ENCODE measurements around the gene MYH10.

MYH10 gene

DNA sequence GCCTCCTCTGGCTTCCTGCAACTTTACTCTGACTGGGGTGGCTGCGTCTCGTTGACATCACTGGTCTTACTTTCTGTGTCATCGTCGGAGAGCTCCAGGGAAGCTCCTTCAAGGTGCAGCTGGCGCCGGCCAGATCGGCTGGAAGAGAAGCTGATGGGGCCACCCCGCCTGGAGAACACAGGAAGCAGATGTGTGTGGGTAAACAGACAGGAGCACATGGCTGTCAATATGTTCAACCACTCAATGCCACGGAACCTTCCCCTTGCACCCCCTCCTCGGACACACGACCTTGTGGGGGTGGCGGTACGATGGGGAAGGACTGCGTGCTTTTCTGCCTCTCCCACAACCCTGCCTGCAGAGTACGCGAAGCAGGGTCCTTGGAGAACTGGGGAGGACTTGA is 154.7 kb downstream of the MYH10 start:
- no peak for DNase-seq (ENCODE audit: low spot score)
- no peak for FAIRE-seq

DNA sequence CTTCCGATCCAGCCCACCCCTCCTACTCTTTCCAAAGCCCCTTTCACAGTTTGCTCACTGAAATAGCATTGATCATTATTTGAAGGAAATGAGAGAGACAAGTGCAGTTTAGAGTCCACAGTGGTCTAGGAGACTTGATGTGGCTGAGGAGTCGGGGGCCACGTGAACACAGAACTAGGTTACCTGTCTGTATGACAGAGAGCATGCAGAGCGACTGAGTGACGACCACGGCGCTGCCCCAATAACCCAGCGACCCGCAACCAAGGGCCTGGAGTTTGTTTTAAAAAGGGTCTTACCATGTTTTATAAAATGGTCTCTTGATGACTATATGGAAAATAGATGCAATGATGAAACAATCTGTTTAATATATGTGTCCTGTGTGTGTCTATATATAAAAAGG is 155.3 kb downstream of the MYH10 start:
- no peak for FAIRE-seq
- DNase-seq (ENCODE audit: low spot score) = no peak

DNA sequence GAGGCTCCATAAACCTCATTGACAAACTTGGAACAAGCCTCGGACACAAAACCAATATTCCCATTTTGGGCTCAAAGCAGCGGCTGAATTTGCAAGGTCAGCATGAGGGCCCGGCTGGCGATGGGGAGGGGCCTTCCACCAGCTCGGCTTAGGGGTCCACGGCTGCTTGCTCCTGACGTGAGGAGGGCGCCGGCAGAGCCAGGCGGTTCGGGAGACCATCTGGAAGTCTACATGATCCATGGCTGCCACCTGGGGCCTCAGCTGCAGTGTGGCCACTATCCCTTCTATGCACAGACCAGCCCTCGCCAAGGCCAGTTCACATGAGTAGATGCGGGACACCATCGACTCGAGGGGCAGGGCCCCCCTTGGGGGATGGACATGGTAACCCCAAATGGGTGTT is 155.7 kb downstream of the MYH10 start:
- FAIRE-seq = no peak

DNA sequence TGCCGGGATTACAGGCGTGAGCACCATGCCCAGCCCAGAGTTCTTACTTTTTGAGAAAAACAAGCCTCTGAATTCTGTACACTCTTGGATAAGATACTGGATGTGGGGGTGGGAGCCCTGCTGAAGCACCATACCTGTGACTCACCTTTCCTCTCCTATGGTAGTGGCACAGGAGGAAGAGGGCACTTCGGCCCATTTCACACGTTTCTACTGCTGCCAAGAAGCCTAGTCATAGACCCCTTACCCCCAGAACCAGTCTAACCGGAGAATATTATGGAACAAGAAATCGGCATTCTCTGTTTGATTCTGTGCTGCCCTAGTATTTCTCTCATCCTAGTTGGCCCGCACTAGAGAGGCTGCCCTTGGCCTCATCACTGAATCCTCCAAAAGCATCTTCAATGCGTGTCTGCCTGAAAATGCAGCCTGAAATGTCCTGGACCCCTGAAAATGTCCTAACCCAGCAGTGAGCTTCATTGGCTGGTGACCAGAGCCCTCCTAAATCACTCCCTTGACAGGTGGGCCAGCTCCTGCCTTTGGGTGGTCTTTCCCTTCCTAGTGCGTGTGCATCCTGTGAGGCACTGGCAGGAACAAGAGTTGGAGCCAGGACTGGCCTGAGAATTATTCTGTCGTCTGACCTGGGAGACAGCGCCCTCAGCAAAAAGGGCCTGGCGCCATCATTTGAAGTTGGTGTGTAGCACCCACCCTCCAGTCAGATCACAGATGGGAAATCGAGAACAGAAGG is 156.9 kb downstream of the MYH10 start:
- DNase-seq (ENCODE audit: low spot score) = no peak
- FAIRE-seq = no peak

More for the DNA sequence above, 155.7 kb downstream of the MYH10 start:
- no peak for DNase-seq (ENCODE audit: low spot score)

DNA sequence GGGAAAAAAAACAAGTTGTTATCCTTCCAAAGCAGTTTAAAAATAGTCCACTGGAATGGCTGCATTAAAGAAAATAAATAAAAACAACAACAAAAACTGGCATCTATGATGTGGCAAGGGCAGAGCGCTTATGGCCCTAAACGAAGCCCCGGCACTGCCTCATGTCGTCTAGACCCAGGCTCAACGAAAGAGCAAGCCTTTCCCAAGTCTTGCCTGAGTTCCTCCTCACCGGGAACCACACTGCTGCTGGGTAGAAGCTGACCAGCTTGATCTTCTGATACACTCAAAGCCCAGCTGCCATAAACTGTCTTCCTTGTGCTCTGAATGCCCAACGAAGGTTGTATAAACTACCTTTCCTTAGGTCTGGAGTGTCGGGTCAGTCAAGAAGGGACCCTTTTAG is 157.9 kb downstream of the MYH10 start:
- DNase-seq (ENCODE audit: low spot score) (no peak), FAIRE-seq (no peak)

DNA sequence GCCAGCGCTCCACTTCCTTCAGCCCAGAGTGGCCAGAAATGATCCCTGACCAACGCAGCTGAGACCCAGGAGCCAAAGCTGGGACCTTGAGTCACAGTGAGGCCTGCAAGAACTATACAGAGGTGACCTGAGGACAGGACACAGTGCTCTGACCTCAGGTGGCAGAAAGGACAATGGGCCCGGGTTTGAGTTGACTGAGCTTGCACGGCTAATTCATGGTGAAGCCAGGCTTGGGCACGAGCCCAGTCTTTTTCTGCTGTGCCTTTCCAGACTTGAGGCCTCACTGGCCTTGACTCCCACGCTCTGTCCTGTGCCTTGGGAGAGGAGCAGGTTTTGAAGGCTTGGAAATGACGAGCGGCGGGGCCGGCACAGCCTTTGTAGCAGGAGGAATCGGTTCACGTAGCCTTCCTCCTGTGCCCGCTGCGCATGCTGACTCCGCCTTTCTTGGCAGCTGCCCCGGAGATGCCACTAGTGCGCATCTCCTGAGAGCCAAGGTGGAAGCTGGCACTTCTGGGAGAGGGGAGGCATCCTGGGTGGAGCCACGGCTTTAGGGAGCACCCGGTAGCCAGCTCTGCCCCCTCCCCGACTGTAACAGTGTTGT is 160.0 kb downstream of the MYH10 start:
- no peak for FAIRE-seq

DNA sequence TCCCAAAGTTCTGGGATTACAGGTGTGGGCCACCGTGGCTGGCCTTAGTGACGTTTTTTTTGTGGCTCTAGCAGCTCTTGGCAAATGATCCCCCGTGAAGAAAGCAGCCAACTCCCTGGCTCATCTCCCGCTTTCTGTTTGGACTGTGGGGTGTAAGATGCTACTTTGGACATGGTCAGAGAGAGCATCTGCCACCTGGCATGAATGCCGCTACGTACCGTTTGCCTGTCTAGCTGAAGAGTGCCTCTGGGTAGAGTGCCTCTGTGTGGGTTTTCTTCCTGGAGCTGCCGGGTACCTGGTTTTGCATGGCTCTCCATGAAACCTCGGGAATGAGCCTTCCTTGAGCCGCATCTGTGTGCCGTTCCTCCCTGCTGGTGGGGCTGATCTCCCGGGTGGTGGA is 160.6 kb downstream of the MYH10 start:
- DNase-seq (ENCODE audit: low spot score) = no peak
- no peak for FAIRE-seq

More for the DNA sequence above, 160.0 kb downstream of the MYH10 start:
- DNase-seq (ENCODE audit: low spot score) = no peak

DNA sequence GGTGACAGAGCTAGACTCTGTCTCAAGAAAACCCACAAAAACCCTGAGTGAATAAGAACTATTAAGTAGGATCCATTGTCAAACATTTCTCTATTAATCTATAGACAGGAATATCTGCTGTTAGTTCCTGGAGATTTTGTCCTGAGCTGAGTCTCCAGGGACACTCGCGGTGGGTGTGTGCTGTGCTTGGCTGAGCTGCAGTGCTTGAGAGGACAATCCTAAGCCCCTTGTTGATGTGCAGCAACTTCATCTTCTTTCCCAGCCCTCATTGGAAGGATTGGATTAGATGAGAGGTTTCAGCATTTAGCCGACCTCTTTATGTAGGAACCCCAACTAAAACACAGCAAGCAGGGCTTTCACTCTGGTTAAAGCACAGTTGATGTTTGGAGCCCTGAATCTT is 161.5 kb downstream of the MYH10 start:
- no peak for FAIRE-seq
- DNase-seq (ENCODE audit: low spot score) = no peak

DNA sequence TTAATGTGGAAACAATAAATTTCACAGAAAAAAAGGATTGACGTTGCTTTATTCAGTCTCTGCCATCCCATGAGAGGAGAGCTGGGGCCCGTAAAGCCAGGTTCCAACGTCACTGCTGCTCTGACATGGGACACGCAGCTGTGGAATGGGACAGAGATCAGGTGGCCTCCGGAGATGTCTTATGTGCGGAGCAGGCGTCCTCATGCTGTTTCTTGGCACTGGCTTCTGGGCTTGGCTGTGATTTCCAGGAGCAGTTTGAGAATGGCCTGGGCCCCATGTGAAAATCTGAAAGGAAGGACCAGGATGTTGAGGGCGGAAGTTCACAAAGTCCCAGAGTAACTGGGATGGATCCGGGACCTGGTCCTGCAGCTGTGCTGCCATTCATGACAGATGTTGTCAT is 162.4 kb downstream of the MYH10 start:
- no peak for DNase-seq (ENCODE audit: low spot score)
- no peak for FAIRE-seq

DNA sequence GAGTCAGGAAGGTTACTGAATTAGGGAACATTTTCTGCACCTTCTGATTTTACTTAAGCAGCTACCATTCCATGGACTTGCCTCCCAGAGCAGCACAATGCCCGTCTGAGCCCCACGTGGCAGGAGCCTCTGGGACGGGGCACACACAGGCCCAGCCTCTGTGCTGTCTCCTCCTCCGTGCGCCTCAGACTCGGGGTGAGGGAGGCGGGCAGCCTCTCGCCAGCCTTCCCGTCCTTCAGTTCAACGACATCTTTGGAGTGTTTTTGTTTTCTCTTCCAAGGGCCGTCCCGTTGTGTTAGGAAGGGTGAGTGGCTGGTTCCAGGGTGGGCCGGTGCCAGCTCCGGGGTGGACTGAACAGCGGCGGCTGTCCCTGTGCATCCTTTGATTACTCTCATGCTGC is 163.0 kb downstream of the MYH10 start:
- FAIRE-seq (no peak), DNase-seq (ENCODE audit: low spot score) (no peak)

DNA sequence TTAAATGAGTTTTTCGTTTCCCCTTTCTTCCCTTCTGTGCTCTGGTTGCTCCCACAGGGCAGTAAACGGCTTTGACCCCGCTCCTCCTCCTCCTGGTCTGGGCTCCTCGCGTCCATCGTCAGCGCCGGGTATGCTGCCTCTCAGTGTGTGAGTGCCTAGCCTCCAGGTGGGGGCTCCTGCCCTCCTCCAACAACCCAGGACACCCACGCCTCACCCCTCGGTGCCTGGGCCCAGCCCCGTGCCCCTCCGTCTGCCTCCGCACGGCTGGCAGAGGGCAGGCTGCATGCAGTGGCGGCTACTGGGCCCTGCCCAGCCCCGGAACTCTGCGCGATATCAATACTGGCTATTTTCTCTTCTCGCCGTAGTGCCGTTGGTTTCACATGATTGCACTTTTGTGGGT is 163.7 kb downstream of the MYH10 start:
- no peak for FAIRE-seq
- no peak for DNase-seq (ENCODE audit: low spot score)

DNA sequence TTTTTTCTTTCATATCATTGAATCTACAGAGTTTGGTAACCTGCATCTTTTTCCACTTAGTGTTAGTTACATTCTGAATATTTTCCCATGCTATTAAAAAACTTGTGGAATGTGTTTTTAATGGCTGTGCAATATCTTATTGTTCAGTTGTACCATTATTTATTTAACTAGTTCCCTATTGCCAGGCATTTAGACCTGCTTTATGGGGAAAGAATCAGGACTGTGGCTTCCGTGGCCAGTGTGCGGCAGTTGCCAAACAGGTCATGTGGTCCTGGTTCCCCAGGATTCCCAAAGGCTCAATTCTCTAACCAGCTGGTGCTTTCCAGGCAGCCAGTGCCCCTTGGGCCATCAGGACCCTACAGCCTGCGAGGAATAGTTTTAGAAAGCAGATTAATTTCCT is 164.1 kb downstream of the MYH10 start:
- no peak for DNase-seq (ENCODE audit: low spot score)
- FAIRE-seq = no peak

DNA sequence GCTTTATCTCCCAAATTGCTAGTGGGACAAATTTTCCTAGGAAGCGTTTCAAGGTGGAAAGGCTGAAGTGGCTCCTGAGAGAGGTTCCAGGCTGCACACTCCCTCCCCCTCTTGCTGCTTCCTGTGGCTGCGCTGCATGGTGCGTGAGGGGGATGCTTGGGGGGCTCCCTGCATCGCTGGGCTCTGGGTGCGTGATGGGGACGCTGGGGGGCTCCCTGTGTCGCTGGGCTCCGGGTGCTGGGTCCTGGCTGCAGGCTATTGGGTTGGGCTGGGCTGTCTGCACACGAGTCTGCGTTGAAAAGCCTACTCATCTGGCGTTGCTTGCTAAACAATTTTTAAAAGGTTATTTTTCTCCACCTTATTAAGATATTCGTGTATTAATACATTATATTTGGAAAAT is 164.8 kb downstream of the MYH10 start:
- no peak for FAIRE-seq
- no peak for DNase-seq (ENCODE audit: low spot score)

DNA sequence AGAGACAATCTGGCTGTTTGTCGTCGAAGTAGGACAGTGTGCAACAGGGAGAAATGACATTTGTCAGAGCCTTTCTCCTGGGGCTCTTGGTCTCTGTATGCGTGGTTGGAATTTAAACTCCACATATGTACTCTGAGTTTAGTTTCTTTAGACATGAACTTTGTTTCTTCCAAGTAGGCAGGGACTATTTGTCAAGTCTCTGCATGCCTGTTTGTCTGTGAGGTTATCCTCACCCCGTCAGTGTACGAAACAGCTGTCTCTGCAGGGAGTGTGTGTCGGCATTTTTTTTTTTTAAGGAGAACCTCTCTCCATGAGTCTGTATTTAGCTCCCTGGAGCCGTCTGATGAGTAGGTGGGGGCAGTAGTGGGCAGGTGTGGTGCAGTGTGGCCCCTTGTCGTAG is 165.2 kb downstream of the MYH10 start:
- FAIRE-seq = no peak
- DNase-seq (ENCODE audit: low spot score) = no peak

DNA sequence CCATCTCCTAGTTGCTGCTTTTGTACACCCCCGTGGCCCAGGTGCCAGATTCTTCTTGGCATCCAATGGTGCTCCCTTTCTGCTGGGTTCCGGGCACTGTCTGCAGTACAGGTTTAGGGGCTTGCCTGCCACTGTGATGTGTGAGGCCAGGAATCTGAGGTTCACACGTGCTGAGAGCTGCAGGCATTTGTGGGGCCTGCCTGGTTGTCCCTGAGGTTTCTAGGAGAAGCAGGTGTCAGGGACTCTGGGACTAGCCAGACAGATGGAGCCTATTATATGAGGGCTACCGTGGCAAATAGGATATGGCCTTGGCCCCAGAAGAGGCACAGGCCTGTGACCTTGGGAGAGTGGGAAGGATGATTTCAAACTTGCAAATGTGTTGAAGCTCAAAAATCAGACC is 165.6 kb downstream of the MYH10 start:
- DNase-seq (ENCODE audit: low spot score) (no peak), FAIRE-seq (no peak)

DNA sequence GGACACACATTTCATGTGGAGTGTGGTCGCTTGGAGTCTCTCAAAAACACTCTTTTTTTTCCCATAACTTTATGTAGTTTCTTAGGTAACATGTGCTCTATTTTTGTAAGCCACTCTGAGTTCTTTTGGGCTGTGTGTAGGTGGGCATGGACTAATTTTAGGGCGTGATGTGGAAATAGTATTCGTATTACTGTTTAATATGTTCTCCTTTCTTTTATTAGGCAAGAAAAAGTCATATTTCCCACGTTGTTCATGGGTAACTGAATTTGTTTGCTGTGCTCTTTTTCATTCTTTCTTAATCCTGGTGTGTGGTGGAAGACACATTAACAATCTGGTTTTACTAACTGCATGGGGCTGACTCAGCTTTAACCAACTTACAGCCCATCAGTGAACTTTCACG is 167.4 kb downstream of the MYH10 start:
- DNase-seq (ENCODE audit: low spot score) (no peak), FAIRE-seq (no peak)

DNA sequence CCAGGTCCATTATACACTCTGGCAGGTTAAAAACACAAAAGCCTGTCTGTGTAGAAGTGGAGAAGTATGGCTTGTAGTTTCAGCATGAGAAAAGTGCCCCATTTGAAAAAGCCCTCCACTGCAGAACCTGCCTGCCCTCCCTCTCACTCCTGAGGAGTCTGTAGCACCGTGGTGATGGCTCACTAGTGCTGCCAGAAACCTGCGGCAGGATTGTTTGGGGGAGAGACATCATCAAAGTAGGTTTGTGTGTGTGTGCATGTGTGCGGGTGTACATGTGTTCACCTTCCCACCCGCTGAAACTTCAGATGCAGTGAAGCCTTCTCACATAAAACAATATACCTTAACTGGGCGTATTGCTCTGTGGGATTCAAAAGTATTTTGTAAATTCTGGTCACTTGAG is 168.0 kb downstream of the MYH10 start:
- DNase-seq (ENCODE audit: low spot score) (no peak), FAIRE-seq (no peak)

DNA sequence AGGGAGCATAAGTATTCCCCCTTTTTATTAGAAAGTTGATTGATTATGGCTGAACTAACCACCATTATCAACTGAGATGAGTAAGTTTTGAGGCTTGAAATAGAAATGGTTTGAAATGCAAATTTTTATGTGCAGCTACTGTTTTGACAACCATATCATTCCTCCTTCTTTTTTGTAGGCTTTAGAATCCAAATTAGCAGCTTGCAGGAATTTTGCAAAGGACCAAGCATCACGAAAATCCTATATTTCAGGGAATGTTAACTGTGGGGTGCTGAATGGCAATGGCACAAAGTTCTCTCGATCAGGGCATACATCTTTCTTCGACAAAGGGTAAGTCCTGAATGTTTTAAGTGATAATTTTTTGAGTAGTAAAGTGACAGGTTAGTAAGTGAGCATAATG is 170.7 kb downstream of the MYH10 start:
- FAIRE-seq (no peak), DNase-seq (ENCODE audit: low spot score) (no peak)

DNA sequence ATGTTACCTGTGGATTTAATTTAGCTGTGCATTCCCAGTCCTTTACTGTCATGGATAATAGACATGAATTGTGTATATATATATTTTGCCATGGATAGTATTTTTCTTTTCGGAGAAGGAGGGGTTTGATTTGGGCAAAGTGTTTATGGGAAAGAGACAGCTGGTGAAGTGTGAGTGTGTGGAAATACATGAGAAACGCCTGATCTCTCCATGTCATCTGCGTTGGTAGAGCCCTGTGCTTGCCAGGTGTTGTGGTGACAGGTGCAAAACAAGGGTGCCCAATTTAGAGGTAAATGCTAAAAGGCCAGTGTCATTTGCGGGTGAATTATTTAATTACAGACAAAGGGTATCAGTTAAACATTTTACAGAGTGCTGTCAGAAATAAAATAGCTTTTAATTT is 171.4 kb downstream of the MYH10 start:
- no peak for DNase-seq (ENCODE audit: low spot score)
- no peak for FAIRE-seq

DNA sequence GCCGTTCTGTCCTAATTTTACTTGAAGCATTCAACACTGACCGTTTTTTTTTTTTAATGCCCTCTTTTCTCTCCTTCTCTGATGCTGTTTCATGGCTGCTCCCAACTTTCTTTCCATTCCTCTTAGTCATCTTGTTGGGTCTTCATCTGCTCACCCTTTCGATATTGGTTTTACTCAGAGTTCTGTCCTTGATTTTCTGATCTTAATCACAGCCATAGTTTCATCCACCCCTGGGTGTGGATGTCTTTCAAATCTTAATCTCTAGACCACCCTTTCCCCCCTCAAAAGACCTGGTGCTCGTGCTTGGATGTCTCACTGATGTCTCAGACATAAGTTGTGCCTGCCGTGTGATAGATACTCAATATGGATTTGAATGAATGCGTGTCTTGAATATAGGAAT is 172.4 kb downstream of the MYH10 start:
- DNase-seq (ENCODE audit: low spot score) (no peak), FAIRE-seq (no peak)

DNA sequence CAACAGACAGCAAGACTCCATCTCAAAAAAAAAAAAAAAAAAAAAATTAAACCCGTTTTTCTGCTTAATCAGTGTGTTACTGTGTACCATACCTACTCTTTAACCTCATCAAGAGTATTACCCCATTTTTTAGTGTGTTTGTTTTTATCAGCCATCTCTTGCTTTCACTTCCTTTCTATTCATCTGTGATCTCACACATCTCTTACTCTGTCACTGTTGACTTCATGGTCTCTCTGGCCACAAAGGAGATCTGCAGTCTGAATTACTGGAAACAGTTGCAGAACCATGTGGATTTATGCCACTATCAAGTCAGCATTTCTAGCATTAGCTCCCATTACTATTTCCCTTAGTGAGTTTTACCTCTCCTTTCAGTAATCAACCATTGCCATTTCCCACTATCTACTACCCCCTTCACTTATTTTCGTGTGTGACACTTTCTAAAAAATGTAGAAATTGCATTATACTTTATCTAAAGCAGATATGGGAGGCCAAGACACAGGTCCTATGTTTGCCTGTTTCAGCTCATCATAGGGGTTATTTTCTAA is 174.8 kb downstream of the MYH10 start:
- FAIRE-seq (no peak), DNase-seq (ENCODE audit: low spot score) (no peak)

DNA sequence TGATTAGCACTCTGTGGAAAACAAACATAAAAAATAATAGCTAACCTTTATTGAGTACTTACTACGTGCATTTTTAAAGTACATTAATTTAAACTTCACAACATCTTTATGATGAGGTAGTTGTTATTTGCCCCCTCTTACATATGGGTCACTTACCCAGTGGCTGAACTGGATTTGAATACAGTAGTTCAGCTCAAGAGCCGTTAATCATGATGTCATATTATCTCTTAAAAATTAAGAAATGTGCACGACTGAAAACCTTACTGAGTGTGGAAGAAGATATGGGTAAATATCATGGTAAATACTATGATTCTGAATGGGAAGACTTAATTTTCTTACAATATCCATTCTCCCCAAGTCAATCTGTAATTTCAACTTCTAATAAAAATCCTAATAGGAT is 177.2 kb downstream of the MYH10 start:
- FAIRE-seq = no peak

DNA sequence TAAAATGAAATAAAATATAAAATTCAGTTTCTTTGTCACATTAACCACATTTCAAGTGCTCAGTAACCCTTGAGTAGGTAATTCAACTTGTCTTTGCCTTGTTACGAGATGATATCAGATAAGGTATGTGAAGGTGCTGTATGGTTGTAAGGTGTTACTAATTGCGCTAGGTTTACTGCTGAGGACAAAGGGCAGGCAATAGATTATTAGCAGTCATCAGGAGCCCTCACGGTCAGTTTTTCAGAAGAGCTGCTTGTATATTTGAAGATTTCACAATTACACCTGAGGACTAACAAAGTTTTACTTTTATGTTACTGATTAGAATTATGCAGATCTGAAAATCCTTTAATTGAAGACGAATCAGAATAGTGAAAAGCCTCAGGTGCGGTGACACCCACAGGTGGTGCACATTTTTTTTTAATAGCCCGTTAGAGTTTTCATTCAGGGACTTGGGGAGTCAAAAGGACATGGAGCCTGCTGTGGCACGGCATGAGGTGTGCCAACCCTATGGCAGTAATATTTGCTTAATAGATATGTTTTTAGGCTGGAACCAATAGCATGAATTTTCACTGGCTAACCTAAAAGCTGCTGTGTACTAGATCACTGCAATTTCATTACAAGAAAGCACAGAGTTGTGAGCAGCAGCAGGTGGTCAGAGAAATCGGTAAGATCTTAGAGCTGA is 178.5 kb downstream of the MYH10 start:
- FAIRE-seq = no peak

More for the DNA sequence above, 177.2 kb downstream of the MYH10 start:
- no peak for DNase-seq (ENCODE audit: low spot score)

More for the DNA sequence above, 178.5 kb downstream of the MYH10 start:
- DNase-seq (ENCODE audit: low spot score) = no peak

All from urothelium cell line (cell line).